ENCODE measurements around the gene BPTF. TPM values are rescaled to one million over a fixed set of nuclear protein-coding genes. Genes with fewer than 3 reads are reported as not detected.

Gene BPTF
- 113 TPM for total RNA-seq

GRCh38 chr17:67824735-67825626, at the start of gene BPTF:
Gene BPTF, plus strand, starts transcription at chr17:67825503. Its CDS starts 222 bp downstream, at chr17:67825725.

GRCh38 chr17:67996301-67997171, 171.2 kb downstream of the BPTF start, which contains the start of gene C17orf58:
Gene C17orf58, minus strand, starts transcription at chr17:67996469. Its CDS starts 271 bp downstream, at chr17:67996198.

Small RNAs within 50 kb of the gene (small RNA-seq; reads per million reads assigned to genes)
- not detected for gene RN7SL622P

Other genes starting within 250 kb of the BPTF start
- gene NOL11, start 107.6 kb upstream of the BPTF start, total RNA-seq = 56.1 TPM
- gene C17orf58, start 171.0 kb downstream of the BPTF start, total RNA-seq = 22.8 TPM
- gene KPNA2, start 210.2 kb downstream of the BPTF start, total RNA-seq = 55.4 TPM